Ishikawa (cell line): ENCODE measurements around the gene PEMT.

Source experiments
- CEBPB ChIP-seq: IDR thresholded peaks from 2 replicates; pipeline ENCODE4 v1.6.1; 2012
- CREB1 ChIP-seq: IDR thresholded peaks from 2 replicates; pipeline ENCODE4 v1.6.1; 2012; ENCODE audit warnings: low read depth
- EGR1 ChIP-seq: IDR thresholded peaks from 2 replicates; pipeline ENCODE4 v1.6.1; 2012
- EP300 ChIP-seq: IDR thresholded peaks from 2 replicates; pipeline ENCODE4 v1.6.1; 2012; ENCODE audit warnings: borderline replicate concordance
- FOXM1 ChIP-seq: IDR thresholded peaks from 2 replicates; pipeline ENCODE4 v1.6.1; 2012; ENCODE audit warnings: low read depth, borderline replicate concordance
- MAX ChIP-seq: IDR thresholded peaks from 2 replicates; pipeline ENCODE4 v1.6.1; 2012
- NFIC ChIP-seq: IDR thresholded peaks from 2 replicates; pipeline ENCODE4 v1.6.1; 2012
- RAD21 ChIP-seq: IDR thresholded peaks from 2 replicates; pipeline ENCODE4 v1.6.1; 2012; ENCODE audit warnings: low read depth
- REST ChIP-seq: IDR thresholded peaks from 2 replicates; pipeline ENCODE4 v1.6.1; 2012; ENCODE audit warnings: low read depth, mild to moderate bottlenecking
- TAF1 ChIP-seq: IDR thresholded peaks from 2 replicates; pipeline ENCODE4 v1.6.1; 2012; ENCODE audit warnings: low read depth, mild to moderate bottlenecking
- TCF12 ChIP-seq: IDR thresholded peaks from 2 replicates; pipeline ENCODE4 v1.6.1; 2012; ENCODE audit warnings: low read depth
- TEAD4 ChIP-seq: IDR thresholded peaks from 2 replicates; pipeline ENCODE4 v1.6.1; 2012
- USF1 ChIP-seq: IDR thresholded peaks from 2 replicates; pipeline ENCODE4 v1.6.1; 2012
- YY1 ChIP-seq: IDR thresholded peaks from 2 replicates; pipeline ENCODE4 v1.6.1; 2012; ENCODE audit warnings: low read depth
- ZBTB7A ChIP-seq: IDR thresholded peaks from 2 replicates; pipeline ENCODE4 v1.6.1; 2012; ENCODE audit warnings: low read depth

The PEMT gene

GRCh38 chr17:17557796-17558195, 33.7 kb downstream of the PEMT start:
- no peak for TF ChIP-seq EGR1
- TF ChIP-seq ZBTB7A: no peak
- no peak for TF ChIP-seq YY1
- no peak for TF ChIP-seq EP300
- TF ChIP-seq RAD21: no peak
- no peak for TF ChIP-seq TCF12
- no peak for TF ChIP-seq NFIC
- TF ChIP-seq TEAD4: no peak

GRCh38 chr17:17556671-17557070, 34.8 kb downstream of the PEMT start:
- TF ChIP-seq TAF1 (no peak), NFIC (no peak), EP300 (no peak), ZBTB7A (no peak), FOXM1 (no peak), RAD21 (no peak), EGR1 (no peak), TCF12 (no peak), YY1 (no peak), MAX (no peak), USF1 (no peak), REST (no peak)

GRCh38 chr17:17555906-17556305, 35.6 kb downstream of the PEMT start:
- TF ChIP-seq RAD21: no peak
- no peak for TF ChIP-seq MAX
- no peak for TF ChIP-seq TEAD4
- no peak for TF ChIP-seq ZBTB7A
- TF ChIP-seq CREB1: no peak
- no peak for TF ChIP-seq TAF1
- TF ChIP-seq TCF12: no peak
- TF ChIP-seq EGR1: no peak
- no peak for TF ChIP-seq FOXM1
- TF ChIP-seq YY1: no peak

- no peak for TF ChIP-seq ZBTB7A
- TF ChIP-seq EGR1: no peak
- TF ChIP-seq YY1: no peak
- no peak for TF ChIP-seq EP300
- no peak for TF ChIP-seq CEBPB
- no peak for TF ChIP-seq TEAD4
- TF ChIP-seq MAX: no peak
- no peak for TF ChIP-seq TAF1
- no peak for TF ChIP-seq RAD21
- no peak for TF ChIP-seq USF1
- TF ChIP-seq CREB1: no peak
- no peak for TF ChIP-seq NFIC
- TF ChIP-seq TCF12: no peak
- TF ChIP-seq REST: no peak
- no peak for TF ChIP-seq FOXM1
Observed at GRCh38 chr17:17555151-17555550, 36.4 kb downstream of the PEMT start.

- no peak for TF ChIP-seq TCF12
- TF ChIP-seq CEBPB: no peak
- TF ChIP-seq YY1: no peak
- TF ChIP-seq RAD21: no peak
- TF ChIP-seq ZBTB7A: no peak
- TF ChIP-seq TAF1: no peak
- no peak for TF ChIP-seq TEAD4
- no peak for TF ChIP-seq EGR1
- no peak for TF ChIP-seq REST
- TF ChIP-seq EP300: no peak
- no peak for TF ChIP-seq FOXM1
Observed at GRCh38 chr17:17554266-17554665, 37.2 kb downstream of the PEMT start.
